Medulla oblongata (tissue), 1 donor: ENCODE measurements around the gene LTB4R.

Experiments
- DNase-seq: peaks from one replicate; pipeline ENCODE4 v3.0.0-alpha.2; 2015; ENCODE audit errors: extremely low spot score

Gene LTB4R

DNA sequence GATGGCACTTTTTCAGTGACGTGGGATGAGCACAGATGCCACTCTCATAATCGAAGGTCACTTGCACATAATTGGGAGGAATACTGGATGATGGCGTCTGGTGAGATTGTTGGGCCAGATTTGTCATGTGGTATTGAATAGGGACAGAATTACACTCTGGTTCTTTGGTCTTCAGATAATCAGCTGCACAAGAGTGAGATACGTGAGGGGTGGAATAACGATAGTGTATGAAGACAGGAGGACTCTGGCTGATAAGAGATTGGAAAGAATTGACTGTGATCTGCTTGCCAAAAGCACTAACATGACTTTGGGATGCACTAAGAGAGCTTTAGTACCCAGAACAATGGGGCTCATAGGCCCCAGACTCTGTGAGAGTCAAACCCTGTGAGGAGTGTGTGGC is 32.9 kb upstream of the LTB4R start:
- DNase-seq, result no peak

DNA sequence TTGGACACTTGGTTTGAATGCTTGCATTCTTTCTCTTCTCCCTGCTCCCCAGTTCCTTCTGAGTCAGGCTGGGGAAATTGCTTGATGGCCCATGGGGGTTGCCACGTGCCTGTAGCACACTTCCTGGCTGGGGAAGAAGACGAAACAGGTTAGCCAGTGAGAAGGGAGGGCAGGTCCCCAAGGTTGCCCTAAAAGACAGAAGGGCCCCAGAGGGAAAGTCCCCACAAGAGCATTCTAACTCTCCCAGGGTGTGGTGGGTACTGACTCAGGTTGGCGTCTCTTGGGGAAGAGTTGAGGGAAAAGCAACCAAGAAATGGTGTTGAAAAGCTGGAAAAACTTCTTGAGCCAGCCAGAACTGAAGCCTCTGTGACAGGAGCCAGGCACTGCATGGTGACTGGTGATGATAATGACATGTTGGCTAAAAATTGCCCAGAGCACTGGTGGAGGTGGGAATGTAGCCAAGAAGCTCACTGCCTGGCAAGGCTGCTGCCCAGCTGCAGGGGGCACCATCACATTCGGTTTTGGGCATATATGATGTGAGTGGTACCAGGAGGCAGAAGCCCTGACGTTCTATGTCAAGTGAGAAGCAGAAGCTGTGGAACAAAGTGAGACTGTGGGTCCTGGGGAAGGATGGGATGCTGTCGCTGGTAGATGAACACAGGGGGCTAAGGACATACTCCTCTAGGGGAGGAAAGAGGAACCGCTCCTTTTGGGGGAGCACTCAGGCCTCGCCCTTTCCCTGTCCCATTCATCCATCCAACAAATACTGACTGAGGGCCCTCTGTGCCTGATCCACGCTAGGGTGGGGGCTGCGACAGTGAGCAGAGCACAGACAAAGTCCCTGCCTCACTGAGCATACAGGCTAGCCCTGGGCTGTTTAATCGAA is 31.8 kb upstream of the LTB4R start:
- DNase-seq, result peak; percentile 67

DNA sequence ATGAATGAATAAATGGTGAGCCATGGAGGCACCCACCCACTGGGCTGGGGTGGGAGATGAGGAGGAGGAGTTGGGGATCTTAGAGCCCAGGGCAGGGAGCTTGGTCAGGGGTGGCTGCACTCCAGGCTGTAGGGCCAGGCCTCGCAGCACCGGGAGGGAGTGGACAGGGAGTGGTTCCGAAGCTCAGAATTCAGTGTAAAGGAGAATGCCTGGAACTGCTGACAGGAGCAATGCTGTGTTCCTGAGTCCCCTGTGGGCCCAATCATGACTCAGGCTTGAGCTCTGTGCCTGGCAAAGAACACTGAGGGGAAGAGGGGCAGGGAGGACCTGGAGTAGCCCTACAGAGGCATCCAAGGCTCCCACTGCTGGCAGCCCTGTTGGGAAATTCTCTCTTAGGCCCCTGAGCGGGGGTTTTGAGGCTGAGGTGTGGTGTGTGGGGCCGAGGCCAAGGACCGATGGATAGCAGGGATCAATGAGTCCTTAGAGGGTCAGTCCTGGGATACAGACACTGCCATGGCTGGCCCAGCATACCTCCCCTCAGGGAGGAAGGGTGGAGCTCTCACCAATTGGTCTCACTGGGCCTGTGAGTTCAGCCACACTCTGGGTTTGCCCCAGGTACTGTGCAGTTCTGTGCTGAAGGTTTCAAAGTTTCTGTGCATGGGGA is 30.4 kb upstream of the LTB4R start:
- DNase-seq, result no peak

DNA sequence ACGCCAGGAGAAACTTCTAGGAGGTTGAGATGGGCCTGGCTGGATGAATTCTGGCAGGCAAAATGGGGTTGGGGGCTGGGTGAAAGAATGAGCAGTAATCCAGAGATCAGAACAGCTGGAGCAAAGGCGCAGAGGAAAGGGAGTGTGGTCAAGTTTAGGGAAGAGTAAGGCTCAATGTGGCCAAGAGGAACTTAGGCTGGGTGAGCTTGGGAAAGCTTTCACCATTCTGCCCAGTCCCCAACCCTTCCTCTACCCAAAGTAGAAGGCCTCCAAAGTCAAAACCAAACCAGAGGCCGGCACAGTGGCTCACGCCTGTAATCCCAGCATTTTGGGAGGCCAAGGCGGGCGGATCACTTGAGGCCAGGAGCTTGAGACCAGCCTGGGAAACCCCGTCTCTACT is 29.7 kb upstream of the LTB4R start:
- DNase-seq, result no peak

DNA sequence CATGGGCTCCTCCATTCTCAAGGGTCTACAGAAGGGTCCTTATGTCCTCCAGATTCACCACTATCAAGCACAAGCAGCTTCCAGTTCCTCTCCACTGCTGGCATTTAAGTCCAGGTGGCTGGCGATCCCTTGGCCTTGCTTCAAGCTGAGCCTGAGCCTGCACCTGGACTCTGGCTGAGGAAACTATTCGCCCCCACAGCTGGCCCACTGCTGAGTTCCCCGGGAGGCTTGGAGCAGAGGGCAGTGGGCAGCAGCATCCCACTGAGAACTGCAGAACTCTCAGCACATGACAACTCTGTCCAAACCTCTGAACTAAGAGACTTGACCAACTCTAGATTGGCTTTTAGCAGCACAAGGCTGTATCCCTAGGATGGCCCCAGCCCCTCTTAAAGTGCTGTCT is 28.6 kb upstream of the LTB4R start:
- DNase-seq, result no peak

- DNase-seq, result no peak
Measured at GRCh38 chr14:24283796-24284460, 27.4 kb upstream of the LTB4R start.

DNA sequence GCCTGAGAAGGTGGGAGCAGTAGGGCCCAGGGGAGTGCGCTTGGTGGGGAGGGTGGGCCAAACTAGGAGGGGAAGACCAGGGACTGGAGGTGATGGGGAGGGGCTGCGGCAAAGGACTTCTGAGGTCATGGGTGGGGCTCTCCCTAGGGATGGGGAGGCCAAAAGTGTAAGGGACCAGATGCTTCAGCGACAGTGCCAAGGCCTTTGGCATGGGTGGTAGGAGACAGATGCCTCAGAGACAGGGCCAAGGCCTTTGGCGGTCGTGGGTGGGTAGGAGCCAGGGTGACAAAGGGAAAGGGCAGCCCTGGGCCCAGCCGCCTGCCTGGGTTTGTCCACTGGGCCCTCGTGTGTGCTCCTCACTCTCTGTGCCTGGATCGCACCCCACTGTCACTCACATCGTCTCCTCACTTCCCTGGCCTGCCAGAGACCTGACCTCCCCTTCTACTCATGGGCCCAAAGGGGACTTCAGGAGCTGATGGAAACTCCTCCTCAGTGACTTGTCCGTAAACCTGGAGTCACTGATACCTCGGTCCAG is 26.7 kb upstream of the LTB4R start:
- DNase-seq, result no peak

DNA sequence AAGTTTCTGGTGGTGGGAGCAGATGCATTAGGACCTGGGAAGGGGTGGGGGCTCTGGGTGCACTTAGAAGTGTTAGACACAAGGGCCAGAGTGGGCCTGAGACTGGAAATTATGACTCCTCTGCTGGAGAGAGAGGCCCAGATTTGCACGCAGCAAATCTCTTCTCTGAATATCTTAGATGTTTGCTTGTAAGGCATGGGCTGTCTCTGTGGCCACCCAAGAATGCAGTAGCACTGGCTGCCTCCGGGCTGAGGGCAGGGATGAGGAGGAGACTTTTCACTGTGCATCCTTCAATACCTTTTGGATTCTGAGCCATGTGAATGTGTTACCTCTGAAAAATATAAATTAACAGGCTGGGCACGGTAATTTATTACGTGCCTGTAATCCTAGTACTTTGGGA is 26.0 kb upstream of the LTB4R start:
- no peak for DNase-seq

- DNase-seq, result no peak
Measured at GRCh38 chr14:24286996-24287395, 24.3 kb upstream of the LTB4R start.

GRCh38 chr14:24289649-24290280 is 21.5 kb upstream of the LTB4R start:
- no peak for DNase-seq

DNA sequence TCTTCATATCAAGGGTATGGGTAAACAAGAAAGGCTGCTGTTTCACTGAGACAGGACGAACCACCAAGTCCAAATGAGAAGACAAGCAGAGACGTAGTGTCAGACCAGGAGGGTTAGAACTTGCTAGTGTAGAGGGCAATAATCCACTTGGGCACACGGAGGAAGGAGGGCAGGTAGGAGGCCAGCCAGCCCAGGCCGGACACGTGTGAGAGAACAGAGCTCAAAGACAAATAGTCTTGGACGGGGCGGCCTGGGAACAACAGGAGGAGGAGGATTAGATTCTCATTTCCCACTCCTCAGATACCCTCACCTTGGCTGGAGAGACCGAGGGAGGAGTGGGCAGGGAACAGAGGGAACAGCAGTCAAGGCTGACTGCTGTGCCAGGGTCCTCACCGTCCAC is 20.6 kb upstream of the LTB4R start:
- no peak for DNase-seq

DNA sequence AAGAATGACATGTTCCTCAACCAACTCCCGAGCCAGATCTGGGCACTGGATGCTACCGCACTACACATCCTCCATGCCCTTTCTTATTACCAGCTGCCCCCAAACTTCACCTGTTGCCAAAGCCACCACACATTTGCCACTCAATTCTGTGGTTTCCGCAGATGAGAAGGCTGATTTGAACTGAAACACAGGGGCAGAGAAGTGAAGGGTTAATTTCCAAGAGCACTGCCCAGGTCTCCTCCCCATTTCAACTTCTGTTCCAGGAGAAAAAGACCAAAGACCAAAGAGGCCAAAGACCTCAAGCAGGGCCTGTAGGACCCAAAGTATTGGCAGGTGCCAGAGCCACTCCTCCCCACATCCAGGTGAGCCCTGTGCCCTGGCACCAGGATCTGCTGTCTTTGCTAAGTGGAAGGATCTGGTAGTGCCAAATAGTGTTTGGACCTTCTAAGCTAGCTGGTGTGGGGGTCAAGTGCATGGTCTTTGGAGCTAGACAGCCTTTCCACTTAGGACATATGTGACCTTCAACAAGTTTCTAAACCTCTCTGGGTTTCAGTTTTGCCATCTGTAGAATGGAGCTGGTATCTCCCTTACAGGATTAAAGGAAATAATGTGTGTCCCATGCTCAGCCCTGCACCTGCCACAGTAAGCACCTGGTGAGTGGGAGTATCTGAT is 19.7 kb upstream of the LTB4R start:
- no peak for DNase-seq

- DNase-seq, result no peak
Measured at GRCh38 chr14:24292118-24292807, 19.0 kb upstream of the LTB4R start.

GRCh38 chr14:24293525-24293924 is 17.8 kb upstream of the LTB4R start:
- DNase-seq, result no peak

GRCh38 chr14:24296341-24297157 is 14.8 kb upstream of the LTB4R start:
- peak; percentile 82 for DNase-seq

DNA sequence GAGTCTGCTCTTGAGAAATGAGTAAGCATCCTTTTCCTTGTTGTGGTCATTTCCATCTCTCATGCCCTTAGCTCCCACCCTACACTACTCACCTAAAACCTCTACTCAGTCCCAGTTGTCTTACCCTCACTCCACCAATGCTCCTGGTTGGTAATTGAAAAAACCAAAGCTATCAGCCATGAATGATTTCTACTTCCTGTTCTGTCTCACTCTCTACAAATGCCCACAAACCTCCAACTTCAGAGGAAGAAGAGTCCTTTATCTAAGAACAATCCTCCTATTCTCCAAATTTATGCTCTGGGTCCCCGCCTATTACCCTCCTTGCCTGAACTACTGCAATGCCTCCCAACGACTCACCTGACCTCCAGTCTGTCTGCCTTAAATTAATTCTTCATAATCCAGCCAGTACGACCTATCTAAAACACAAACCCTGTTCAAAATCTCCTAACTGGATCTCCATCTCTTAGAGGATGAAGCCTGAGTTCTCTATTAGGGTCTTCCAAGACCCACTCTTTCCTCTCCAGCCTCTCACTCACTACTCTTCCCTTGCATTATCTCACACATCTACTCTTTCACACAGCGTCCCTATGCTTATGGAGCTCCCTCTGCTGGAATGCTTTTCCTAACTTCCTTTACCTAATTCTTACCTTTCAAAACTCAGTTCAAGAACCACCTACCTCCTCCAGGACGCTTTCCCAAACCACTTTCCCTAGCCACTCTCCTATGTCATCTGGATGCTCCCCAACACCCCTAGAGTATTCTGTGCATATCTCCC is 13.9 kb upstream of the LTB4R start:
- DNase-seq, result no peak

GRCh38 chr14:24298892-24299254 is 12.4 kb upstream of the LTB4R start:
- no peak for DNase-seq

DNA sequence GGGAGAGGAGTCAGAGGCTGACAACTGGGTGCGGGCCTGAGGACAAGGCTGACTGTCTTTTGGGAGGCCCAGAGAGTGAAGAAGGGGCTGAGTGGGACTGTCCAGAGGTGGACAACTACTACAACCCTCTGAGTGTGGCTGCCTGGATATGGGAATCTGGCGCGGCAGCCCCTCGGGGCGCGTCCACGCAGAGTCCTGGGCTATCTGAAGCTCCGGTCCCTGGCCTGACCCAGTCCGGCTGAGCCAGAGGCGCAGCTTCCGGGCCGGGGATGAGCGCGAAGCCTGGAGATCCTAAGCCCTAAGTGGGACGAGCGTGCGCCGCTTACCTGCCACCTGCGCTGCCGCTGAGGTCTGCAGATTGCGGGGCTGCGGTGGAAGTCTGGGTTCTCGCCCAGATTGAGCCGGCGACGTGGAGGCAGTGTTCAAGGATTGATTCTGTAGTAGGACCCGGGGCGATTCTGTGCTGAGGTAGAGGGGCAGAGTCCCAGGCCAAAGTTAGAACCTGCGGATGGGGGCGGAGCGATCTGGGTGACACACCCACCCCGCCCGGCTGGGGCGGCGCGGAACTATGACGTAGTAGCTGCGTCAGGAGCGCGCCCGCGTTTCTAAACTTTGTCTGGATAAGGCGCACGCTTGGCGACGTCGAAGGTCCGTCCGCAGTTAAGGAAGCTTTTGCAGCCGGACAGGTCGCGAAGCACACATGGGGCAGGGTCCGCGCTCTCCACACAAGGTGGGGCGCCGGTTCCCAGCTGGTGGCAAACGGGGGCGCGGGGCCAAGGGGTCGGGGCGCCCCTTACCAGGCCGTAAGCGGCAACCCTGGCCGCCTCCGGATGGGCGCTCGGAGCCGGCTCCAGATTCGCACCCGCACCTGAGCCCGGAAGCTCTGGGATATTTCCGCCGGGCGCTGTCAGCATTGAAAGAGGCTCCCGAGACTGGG is 11.8 kb upstream of the LTB4R start, which contains the start of the genes DHRS1 and NOP9:
Gene DHRS1, minus strand, starts transcription at position 526 of the 937 bp plus-strand sequence. CDS start 674 bp downstream, outside the sequence.
Gene NOP9, plus strand, starts transcription at position 596 of the 937 bp plus-strand sequence. Its CDS starts 105 bp downstream, at position 701.
- DNase-seq, result peak; percentile 91
